Measurements from ENCODE around the gene ALX3. TPM values are rescaled to one million over a fixed set of nuclear protein-coding genes. Genes with fewer than 3 reads are reported as not detected.

Gene ALX3
- not detected in 2 replicates for total RNA-seq (2012; rRNA removed)

DNA sequence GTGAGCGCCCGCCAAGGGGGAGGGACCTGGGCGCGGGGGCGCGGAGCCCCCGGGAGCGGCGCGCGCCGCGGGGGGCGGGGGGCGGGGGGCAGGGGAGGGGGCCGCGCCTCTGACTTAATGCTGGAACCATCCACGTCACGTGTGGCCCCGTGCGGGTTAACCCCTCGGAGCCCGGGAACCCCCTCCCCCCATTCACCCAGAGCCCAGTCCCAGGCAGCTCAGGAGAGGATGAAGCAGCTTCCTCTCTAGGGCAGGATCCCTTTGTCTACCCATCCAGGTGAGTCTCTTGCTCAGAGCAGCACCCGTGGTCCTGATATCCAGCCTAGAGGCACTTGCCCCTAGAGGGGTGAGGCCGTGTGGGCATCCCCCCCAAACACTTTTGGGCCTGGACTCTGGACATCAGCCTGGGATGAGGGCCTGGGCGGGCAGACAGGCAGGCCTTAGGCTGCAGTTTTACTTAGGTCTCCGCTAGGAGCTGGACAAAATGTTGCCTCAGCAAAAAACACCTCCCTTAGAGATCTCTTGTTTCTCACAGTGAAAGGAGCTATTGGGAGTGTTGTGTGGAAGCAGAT, at the start of gene ALX3:
Gene ALX3 (minus strand): TSS at position 2 of the 572 bp plus-strand sequence. CDS start 60 bp downstream, outside the sequence.
- Histone ChIP-seq H3K9me3 (replicated peaks; ENCODE audit: low read length) (no peaks in the 10 kb centered on the region), H3K4me2 (ENCODE audit: low read length) (no peak within 1 kb of the TSS), H3K9ac (ENCODE audit: low read depth, low read length) (no peak within 1 kb of the TSS), H3K27me3 (ENCODE audit: control insufficient read depth, insufficient read depth, low read length) (peaks cover 84% of the 10 kb centered on the region), H3K4me3 (ENCODE audit: low read length) (no peak within 1 kb of the TSS), H3K4me1 (ENCODE audit: control insufficient read depth, insufficient read depth, low read length) (peaks cover 6% of the 10 kb centered on the region), H3K36me3 (ENCODE audit: insufficient read depth, low read length) (no peaks in the 10 kb centered on the region)

DNA sequence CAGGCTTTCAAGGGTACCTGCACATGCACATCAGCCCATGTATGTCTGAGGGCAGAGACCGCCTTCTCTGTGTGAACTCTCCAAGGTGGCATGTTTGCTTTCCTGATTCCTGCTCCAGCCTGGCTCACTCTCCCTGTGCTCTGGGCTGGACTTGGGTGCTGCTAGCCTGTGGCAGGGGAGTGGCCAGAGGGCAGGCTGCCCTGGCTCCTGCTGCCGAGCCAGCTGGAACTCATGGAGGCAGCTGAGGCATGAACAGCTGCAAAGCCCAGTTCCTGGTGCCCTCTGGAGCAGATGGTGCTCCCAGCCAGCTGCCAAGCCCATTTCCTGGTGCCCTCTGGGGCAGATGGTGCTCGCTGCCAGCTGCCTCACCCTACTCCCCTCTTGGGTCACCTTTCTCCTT, 49.4 kb upstream of the ALX3 start:
- no peak overlapping the region for H3K9ac ChIP-seq (ENCODE audit: low read depth, low read length)
- H3K4me3 ChIP-seq (ENCODE audit: low read length): no peak overlapping the region
- H3K4me1 ChIP-seq (ENCODE audit: control insufficient read depth, insufficient read depth, low read length): peaks cover 3% of the 10 kb centered on the region
- no peaks in the 10 kb centered on the region for H3K36me3 ChIP-seq (ENCODE audit: insufficient read depth, low read length)
- no peak overlapping the region for H3K4me2 ChIP-seq (ENCODE audit: low read length)
- peaks cover 19% of the 10 kb centered on the region for H3K27me3 ChIP-seq (ENCODE audit: control insufficient read depth, insufficient read depth, low read length)
- H3K9me3 ChIP-seq (replicated peaks; ENCODE audit: low read length): no peaks in the 10 kb centered on the region

DNA sequence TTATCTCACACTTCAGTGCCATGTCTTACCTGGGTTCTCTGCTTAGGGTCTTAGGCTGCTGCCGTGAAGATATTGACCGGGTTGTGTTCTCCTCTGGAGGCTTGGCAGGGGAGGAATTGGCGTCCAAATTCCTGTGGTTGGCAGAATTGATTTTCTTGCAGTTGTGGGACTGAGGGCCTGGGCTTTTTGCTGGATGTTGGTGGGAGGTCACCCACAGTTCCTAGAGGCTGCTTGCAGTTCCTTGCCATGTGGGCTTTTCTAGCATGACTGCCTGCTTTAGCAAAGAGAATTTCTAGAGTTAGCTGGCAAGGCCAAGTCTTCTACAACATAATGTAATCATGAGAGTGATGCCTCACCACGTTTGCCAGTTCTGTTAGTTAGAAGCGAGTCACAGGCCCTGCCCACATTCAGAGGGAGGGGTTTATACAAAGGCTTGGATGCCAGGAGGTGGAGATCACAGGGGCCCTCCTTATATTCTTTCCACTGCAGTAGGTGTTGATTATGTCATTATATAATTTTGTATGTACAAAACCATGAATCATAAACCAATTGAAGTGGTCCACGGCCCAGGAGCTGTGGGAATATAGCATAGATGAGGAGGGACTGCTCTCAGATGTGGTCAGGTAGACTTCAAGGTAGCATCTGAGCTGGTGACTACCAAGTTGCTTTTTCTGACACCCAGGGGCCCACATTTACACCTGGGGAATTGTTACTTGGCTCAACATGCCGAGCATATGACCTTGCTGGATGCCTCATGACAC, 48.3 kb upstream of the ALX3 start:
- peaks cover 3% of the 10 kb centered on the region for H3K4me1 ChIP-seq (ENCODE audit: control insufficient read depth, insufficient read depth, low read length)
- H3K27me3 ChIP-seq (ENCODE audit: control insufficient read depth, insufficient read depth, low read length): peaks cover 29% of the 10 kb centered on the region
- no peak overlapping the region for H3K4me2 ChIP-seq (ENCODE audit: low read length)
- H3K4me3 ChIP-seq (ENCODE audit: low read length): no peak overlapping the region
- H3K9ac ChIP-seq (ENCODE audit: low read depth, low read length): no peak overlapping the region
- H3K9me3 ChIP-seq (replicated peaks; ENCODE audit: low read length): no peaks in the 10 kb centered on the region
- H3K36me3 ChIP-seq (ENCODE audit: insufficient read depth, low read length): no peaks in the 10 kb centered on the region

DNA sequence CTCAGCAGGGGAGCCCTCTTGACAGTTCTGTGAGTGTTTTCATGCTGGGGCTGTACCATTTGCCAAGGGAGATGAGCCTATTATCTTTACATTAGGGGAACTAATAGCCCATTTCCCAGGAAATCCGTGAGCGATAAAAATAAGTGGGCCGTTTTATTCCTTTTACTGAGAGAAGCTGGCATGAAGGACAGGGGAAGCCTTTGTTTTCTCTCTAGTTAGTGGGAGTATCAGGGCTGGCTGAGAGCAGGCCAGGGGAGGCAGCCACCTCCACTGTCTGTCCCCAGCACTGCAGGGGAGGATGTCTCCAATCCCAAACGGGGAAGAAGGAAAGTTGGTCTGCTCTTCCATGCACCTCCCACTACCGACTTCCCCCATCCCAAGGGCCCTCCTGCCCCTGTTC, 44.3 kb upstream of the ALX3 start:
- no peak overlapping the region for H3K4me2 ChIP-seq (ENCODE audit: low read length)
- H3K27me3 ChIP-seq (ENCODE audit: control insufficient read depth, insufficient read depth, low read length): peaks cover 64% of the 10 kb centered on the region
- no peak overlapping the region for H3K4me3 ChIP-seq (ENCODE audit: low read length)
- no peaks in the 10 kb centered on the region for H3K36me3 ChIP-seq (ENCODE audit: insufficient read depth, low read length)
- no peaks in the 10 kb centered on the region for H3K4me1 ChIP-seq (ENCODE audit: control insufficient read depth, insufficient read depth, low read length)
- H3K9me3 ChIP-seq (replicated peaks; ENCODE audit: low read length): no peaks in the 10 kb centered on the region
- H3K9ac ChIP-seq (ENCODE audit: low read depth, low read length): no peak overlapping the region

DNA sequence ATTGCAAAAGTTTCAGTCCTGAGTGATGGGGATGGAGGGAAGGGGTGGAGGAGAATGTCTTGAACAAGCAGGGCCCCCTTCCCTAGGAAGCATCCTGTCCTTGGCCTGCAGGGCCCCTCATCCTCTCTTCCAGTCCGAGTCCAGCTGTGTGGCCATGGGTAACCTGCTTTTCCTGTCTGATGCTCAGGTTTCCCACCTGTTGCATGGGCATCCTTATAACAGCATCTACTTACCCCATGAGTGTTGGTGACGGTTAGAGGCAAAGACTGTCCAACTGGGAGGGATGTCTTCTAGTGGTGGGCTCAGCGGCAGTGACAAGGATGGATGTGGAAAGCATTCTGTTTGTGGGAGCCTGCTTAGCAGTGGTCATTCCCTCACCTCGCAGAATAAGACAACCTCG, 43.7 kb upstream of the ALX3 start:
- Histone ChIP-seq H3K9ac (ENCODE audit: low read depth, low read length) (no peak overlapping the region), H3K4me2 (ENCODE audit: low read length) (no peak overlapping the region), H3K4me3 (ENCODE audit: low read length) (no peak overlapping the region), H3K4me1 (ENCODE audit: control insufficient read depth, insufficient read depth, low read length) (no peaks in the 10 kb centered on the region), H3K36me3 (ENCODE audit: insufficient read depth, low read length) (no peaks in the 10 kb centered on the region), H3K9me3 (replicated peaks; ENCODE audit: low read length) (no peaks in the 10 kb centered on the region), H3K27me3 (ENCODE audit: control insufficient read depth, insufficient read depth, low read length) (peaks cover 66% of the 10 kb centered on the region)

DNA sequence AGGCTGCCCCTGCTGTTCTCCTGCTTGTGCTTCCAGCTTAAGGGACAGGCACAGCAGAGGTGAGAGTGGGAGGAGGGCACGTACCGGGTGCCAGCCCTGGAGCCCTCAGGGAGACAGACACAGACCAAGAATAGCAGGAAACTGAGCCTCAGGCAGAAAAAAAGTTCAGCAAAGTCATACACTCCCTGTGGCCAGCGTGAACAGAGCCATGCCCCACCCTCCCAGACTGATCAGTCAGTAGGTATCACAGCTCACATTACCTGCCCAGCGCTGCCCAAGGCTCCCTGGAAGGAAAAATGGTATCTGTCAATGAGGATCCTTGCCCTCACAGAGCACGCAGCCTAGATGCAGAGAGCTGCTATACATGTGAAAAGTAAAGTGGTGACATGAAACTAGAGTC, 43.1 kb upstream of the ALX3 start:
- Histone ChIP-seq H3K4me2 (ENCODE audit: low read length) (no peak overlapping the region), H3K9me3 (replicated peaks; ENCODE audit: low read length) (no peaks in the 10 kb centered on the region), H3K27me3 (ENCODE audit: control insufficient read depth, insufficient read depth, low read length) (peaks cover 72% of the 10 kb centered on the region), H3K4me1 (ENCODE audit: control insufficient read depth, insufficient read depth, low read length) (no peaks in the 10 kb centered on the region), H3K9ac (ENCODE audit: low read depth, low read length) (no peak overlapping the region), H3K36me3 (ENCODE audit: insufficient read depth, low read length) (no peaks in the 10 kb centered on the region), H3K4me3 (ENCODE audit: low read length) (no peak overlapping the region)

DNA sequence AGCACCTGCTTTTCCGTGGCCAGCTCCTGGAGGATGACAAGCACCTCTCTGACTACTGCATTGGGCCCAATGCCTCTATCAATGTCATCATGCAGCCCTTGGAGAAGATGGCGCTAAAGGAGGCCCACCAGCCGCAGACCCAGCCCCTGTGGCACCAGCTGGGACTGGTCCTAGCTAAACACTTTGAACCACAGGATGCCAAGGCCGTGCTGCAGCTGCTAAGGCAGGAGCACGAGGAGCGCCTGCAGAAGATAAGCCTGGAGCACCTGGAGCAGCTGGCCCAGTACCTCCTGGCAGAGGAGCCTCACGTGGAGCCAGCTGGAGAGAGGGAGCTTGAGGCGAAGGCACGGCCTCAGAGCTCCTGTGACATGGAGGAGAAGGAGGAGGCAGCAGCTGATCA, 42.2 kb upstream of the ALX3 start:
- no peaks in the 10 kb centered on the region for H3K9me3 ChIP-seq (replicated peaks; ENCODE audit: low read length)
- H3K27me3 ChIP-seq (ENCODE audit: control insufficient read depth, insufficient read depth, low read length): peaks cover 80% of the 10 kb centered on the region
- no peaks in the 10 kb centered on the region for H3K36me3 ChIP-seq (ENCODE audit: insufficient read depth, low read length)

DNA sequence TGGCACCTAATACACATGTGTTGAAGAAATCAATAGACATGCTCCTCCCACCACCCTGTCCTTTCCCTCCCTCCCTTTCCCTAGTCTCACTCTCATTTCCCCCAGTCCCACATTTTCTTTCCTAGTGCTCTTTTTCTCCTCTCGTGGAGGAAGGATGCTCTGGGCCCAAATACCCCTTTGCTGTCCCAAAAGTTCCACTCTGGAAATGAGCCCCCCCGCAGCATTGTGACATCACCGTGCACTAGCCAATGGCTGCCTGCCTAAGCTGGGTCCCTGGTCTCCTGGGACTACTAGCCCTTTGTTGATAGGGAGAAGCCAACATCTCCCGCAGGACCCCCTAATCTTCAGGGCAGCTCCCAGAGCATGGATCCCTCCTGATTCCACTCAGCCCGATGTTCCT, 41.7 kb upstream of the ALX3 start, which contains the start of gene UBL4B:
Gene UBL4B (plus strand): TSS at position 301 of the 400 bp plus-strand sequence. CDS start 92 bp downstream, at position 393.
- no peaks in the 10 kb centered on the region for H3K36me3 ChIP-seq (ENCODE audit: insufficient read depth, low read length)
- peaks cover 81% of the 10 kb centered on the region for H3K27me3 ChIP-seq (ENCODE audit: control insufficient read depth, insufficient read depth, low read length)
- no peak within 1 kb of the TSS for H3K4me2 ChIP-seq (ENCODE audit: low read length)
- no peak within 1 kb of the TSS for H3K9ac ChIP-seq (ENCODE audit: low read depth, low read length)
- H3K9me3 ChIP-seq (replicated peaks; ENCODE audit: low read length): no peaks in the 10 kb centered on the region
- no peak within 1 kb of the TSS for H3K4me3 ChIP-seq (ENCODE audit: low read length)
- H3K4me1 ChIP-seq (ENCODE audit: control insufficient read depth, insufficient read depth, low read length): no peaks in the 10 kb centered on the region

More for the DNA sequence above, 42.2 kb upstream of the ALX3 start:
- no peak overlapping the region for H3K4me3 ChIP-seq (ENCODE audit: low read length)
- H3K4me2 ChIP-seq (ENCODE audit: low read length): no peak overlapping the region
- H3K4me1 ChIP-seq (ENCODE audit: control insufficient read depth, insufficient read depth, low read length): no peaks in the 10 kb centered on the region
- H3K9ac ChIP-seq (ENCODE audit: low read depth, low read length): no peak overlapping the region

DNA sequence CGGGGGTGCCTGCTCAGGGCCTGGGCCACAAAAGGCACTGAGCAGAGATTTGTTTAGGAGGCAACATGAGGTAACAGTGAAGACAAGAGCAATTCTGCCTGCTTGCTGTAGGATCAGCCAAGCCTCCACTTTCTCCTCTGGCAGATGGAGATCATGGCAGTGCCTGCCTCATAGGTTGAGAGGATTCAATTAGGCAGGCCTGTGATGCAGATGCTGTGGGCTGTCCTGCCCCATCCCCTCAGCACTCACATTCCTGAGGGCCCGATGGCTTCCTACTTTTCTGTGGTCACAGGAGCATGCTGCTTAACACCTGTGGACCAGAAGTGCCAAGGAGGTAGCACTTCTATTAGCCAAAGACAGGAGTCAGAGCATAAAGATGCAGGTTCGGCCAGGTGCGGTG, 40.6 kb upstream of the ALX3 start:
- Histone ChIP-seq H3K4me2 (ENCODE audit: low read length) (no peak overlapping the region), H3K9ac (ENCODE audit: low read depth, low read length) (no peak overlapping the region), H3K9me3 (replicated peaks; ENCODE audit: low read length) (no peaks in the 10 kb centered on the region), H3K4me1 (ENCODE audit: control insufficient read depth, insufficient read depth, low read length) (no peaks in the 10 kb centered on the region), H3K27me3 (ENCODE audit: control insufficient read depth, insufficient read depth, low read length) (peaks cover 77% of the 10 kb centered on the region), H3K4me3 (ENCODE audit: low read length) (no peak overlapping the region), H3K36me3 (ENCODE audit: insufficient read depth, low read length) (no peaks in the 10 kb centered on the region)

DNA sequence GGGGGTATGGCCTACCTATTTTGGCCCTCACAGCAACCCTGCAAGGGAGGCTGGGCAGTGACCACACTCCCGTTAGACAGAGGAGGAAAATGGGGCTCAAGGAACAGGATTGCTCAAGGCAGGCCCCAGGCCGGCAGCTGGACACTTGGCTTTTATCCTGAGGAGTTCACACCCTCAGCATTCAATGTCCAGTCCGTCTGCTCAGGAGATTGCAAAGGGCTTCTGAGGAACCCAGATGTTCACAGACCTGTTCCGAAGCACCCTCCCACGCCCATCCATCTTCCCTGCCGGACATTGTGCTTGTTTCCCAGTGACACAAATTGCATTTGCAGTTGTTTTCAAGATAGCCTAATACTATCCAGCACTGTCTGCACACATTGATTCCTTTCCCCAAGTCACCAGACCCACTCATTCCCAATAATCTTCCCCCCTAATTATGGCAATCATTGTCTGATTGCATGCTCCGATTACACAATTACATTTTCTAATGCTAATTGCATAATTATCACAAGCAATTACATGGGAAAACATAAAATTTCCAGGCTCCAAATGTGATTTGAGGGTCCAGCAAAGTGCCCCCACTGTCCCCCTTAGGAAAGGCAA, 37.5 kb upstream of the ALX3 start:
- H3K4me1 ChIP-seq (ENCODE audit: control insufficient read depth, insufficient read depth, low read length): no peaks in the 10 kb centered on the region
- peaks cover 59% of the 10 kb centered on the region for H3K27me3 ChIP-seq (ENCODE audit: control insufficient read depth, insufficient read depth, low read length)
- no peaks in the 10 kb centered on the region for H3K36me3 ChIP-seq (ENCODE audit: insufficient read depth, low read length)
- H3K9me3 ChIP-seq (replicated peaks; ENCODE audit: low read length): no peaks in the 10 kb centered on the region
- no peak overlapping the region for H3K4me3 ChIP-seq (ENCODE audit: low read length)
- no peak overlapping the region for H3K4me2 ChIP-seq (ENCODE audit: low read length)
- H3K9ac ChIP-seq (ENCODE audit: low read depth, low read length): no peak overlapping the region

DNA sequence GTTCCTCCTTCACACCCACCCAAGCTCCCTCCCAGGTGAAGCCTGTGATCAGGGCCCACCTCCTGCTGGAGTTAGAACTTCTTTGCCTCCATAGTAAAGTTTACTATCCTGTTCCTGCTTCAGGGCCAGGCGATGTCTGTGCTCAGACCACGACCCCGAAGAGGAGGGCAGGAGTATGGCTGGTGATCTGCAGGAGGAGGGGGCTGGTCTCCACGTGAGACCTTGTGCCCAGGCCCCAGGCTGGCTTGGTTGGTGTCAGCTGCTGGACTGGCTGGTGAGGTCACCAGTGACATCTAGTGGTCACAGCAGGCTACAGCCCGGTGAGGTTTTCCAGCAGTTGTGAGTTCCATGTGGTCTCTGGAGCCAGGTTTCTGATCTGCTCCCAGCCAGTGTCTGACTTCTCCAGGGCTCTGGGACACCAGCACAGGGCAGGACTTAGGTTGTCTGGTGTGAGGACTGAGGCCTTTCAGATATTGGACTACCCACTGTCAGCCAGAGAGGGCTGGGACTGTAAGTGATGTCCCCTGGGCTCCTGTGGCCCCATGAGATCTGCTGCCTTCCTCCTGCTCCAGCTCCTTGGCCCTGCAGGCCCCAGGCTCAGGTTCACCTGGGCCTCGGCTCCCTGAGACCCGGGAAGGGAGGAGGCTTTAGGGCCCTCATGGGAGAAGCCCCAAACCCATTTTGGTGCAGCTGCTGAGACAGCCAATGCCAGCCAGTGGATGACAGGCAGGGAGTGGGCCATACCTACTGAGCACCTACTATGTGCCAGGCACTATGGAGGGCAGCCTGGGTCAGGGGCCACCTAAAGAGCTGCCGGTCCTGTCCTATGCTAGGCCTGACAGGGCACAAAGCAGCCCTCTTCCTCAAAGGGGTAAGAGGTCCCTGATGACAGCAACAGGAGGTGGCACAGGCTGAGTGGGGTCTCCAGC, 35.8 kb upstream of the ALX3 start:
- Histone ChIP-seq H3K4me2 (ENCODE audit: low read length) (no peak overlapping the region), H3K9me3 (replicated peaks; ENCODE audit: low read length) (no peaks in the 10 kb centered on the region), H3K27me3 (ENCODE audit: control insufficient read depth, insufficient read depth, low read length) (peaks cover 52% of the 10 kb centered on the region), H3K4me1 (ENCODE audit: control insufficient read depth, insufficient read depth, low read length) (peaks cover 5% of the 10 kb centered on the region), H3K36me3 (ENCODE audit: insufficient read depth, low read length) (no peaks in the 10 kb centered on the region), H3K4me3 (ENCODE audit: low read length) (no peak overlapping the region), H3K9ac (ENCODE audit: low read depth, low read length) (no peak overlapping the region)

All from skeletal muscle satellite cell (primary cell).